Measurements from ENCODE around the gene CCNQ. TPM values are rescaled to one million over a fixed set of nuclear protein-coding genes. Genes with fewer than 3 reads are reported as not detected.

The CCNQ gene
- total RNA-seq, 1 donor from 2014 or later = 21.7 TPM

DNA sequence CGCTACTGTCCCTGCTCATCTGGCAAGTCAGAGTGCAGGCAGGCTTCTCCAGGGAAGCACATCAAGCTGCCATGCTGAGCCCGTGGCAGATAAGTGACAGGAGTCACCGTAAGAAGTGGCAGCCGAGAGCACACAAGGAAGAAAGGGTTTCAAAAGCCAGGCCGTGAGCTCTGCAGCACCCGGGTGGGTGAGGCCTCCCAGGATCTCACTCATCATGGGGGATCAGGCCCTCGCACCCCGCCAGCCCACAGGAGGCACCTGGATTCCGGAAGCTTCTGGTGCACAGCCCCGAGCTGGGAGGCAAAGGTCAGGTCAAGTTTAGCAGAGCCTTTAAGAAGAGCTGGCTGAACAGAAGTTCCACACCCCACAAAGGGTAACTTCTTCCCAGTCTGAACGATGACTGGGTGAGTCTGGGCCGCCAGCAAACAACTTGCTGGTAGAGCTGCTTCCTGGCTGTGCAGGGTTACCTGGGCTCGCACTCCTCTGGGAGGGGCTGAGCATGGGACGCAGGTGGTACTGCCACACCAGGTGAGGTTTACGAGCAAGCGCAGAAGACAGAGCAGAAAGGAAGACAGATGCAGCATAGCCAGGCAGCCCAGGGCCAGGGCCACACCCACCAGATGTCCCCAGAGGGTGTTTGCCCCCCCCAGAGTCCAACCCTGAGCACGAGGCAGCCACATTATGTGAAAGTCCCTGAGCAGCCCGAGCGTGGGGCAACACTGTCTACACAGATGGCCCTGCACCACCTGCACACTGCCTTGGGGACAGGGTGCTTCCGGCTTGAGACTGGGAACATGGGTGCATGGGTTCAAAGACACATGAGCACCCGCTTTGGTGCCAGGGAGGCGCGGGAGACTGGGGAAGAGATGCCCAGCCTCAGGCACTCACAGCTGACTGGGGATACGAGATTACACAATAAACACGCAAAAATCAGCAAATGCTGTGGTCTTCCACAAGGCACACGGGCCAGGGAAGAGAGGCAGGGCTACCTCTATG, 7.7 kb downstream of the CCNQ start:
- no peak overlapping the region for H3K9ac ChIP-seq (ENCODE audit: low read length)
- H3K4me3 ChIP-seq (ENCODE audit: insufficient read depth, low read depth, low read length) = no peak overlapping the region
- H3K79me2 ChIP-seq (ENCODE audit: insufficient read depth, low read length) = peaks cover 4% of the 10 kb centered on the region
- FAIRE-seq = no peak
- TF ChIP-seq CTCF (IDR thresholded peaks at IDR 0.05; ENCODE audit: insufficient read depth, low read depth, low read length) (no peak), EZH2 (IDR thresholded peaks at IDR 0.05; ENCODE audit: insufficient read depth, low read length) (no peak)
- H3K36me3 Mint-ChIP-seq (ENCODE audit: low read depth, unreplicated experiment) = peaks cover 3% of the 10 kb centered on the region
- no peaks in the 10 kb centered on the region for H3K4me1 Mint-ChIP-seq (ENCODE audit: low read depth, unreplicated experiment)
- H3K27me3 ChIP-seq (ENCODE audit: insufficient read depth, low read length) = no peaks in the 10 kb centered on the region
- H3K27ac ChIP-seq (ENCODE audit: low read depth, low read length) = no peak overlapping the region
- DNase-seq (ENCODE audit: low read depth) = no peak
- H3K9me3 ChIP-seq (ENCODE audit: insufficient read depth, low read depth, low read length) = no peaks in the 10 kb centered on the region
- H3K36me3 ChIP-seq (ENCODE audit: insufficient read depth, low read length) = no peaks in the 10 kb centered on the region
- no peaks in the 10 kb centered on the region for H3K9me3 Mint-ChIP-seq (ENCODE audit: unreplicated experiment)
- H3K27ac Mint-ChIP-seq (ENCODE audit: unreplicated experiment) = no peak overlapping the region
- H4K20me1 ChIP-seq (ENCODE audit: insufficient read depth, low read length) = peaks cover 9% of the 10 kb centered on the region
- no peak overlapping the region for H2AFZ ChIP-seq (ENCODE audit: low read depth, low read length)
- H3K4me2 ChIP-seq (ENCODE audit: low read length) = no peak overlapping the region
- no peaks in the 10 kb centered on the region for H3K4me1 ChIP-seq (ENCODE audit: insufficient read depth, low read length)
- H3K4me3 Mint-ChIP-seq (ENCODE audit: unreplicated experiment) = no peak overlapping the region
- no peaks in the 10 kb centered on the region for H3K27me3 Mint-ChIP-seq (ENCODE audit: low read depth, unreplicated experiment)

GRCh38 chrX:153588782-153589446, 10.0 kb downstream of the CCNQ start:
- Histone ChIP-seq H3K4me2 (ENCODE audit: low read length) (no peak overlapping the region), H3K4me1 (ENCODE audit: insufficient read depth, low read length) (no peaks in the 10 kb centered on the region), H3K9me3 (ENCODE audit: insufficient read depth, low read depth, low read length) (no peaks in the 10 kb centered on the region), H3K4me3 (ENCODE audit: insufficient read depth, low read depth, low read length) (no peak overlapping the region), H3K27me3 (ENCODE audit: insufficient read depth, low read length) (no peaks in the 10 kb centered on the region), H2AFZ (ENCODE audit: low read depth, low read length) (no peak overlapping the region), H3K36me3 (ENCODE audit: insufficient read depth, low read length) (no peaks in the 10 kb centered on the region), H4K20me1 (ENCODE audit: insufficient read depth, low read length) (peaks cover 6% of the 10 kb centered on the region), H3K27ac (ENCODE audit: low read depth, low read length) (no peak overlapping the region), H3K79me2 (ENCODE audit: insufficient read depth, low read length) (no peaks in the 10 kb centered on the region), H3K9ac (ENCODE audit: low read length) (no peak overlapping the region)
- Mint-ChIP-seq H3K27me3 (ENCODE audit: low read depth, unreplicated experiment) (no peaks in the 10 kb centered on the region), H3K36me3 (ENCODE audit: low read depth, unreplicated experiment) (peaks cover 3% of the 10 kb centered on the region), H3K9me3 (ENCODE audit: unreplicated experiment) (no peaks in the 10 kb centered on the region), H3K27ac (ENCODE audit: unreplicated experiment) (no peak overlapping the region), H3K4me3 (ENCODE audit: unreplicated experiment) (no peak overlapping the region), H3K4me1 (ENCODE audit: low read depth, unreplicated experiment) (no peaks in the 10 kb centered on the region)
- DNase-seq (ENCODE audit: low read depth) (no peak), FAIRE-seq (no peak)
- no peak for TF ChIP-seq EZH2 (IDR thresholded peaks at IDR 0.05; ENCODE audit: insufficient read depth, low read length)
- no peak for TF ChIP-seq CTCF (IDR thresholded peaks at IDR 0.05; ENCODE audit: insufficient read depth, low read depth, low read length)
